Bronchial epithelial cell (primary cell): ENCODE data around the gene TSGA10. TPM values are rescaled to one million over a fixed set of nuclear protein-coding genes. Genes with fewer than 3 reads are reported as not detected.

Experiments used
- DNase-seq: peaks from one replicate; pipeline ENCODE4 v3.0.0-alpha.2; 2010; ENCODE audit warnings: low read depth
- FAIRE-seq: peaks from 2 replicates; lab custom pipeline; 2011; peaks lifted over from hg19 to GRCh38; lab: Jason Lieb, UNC
- H3K27me3 ChIP-seq: 2 replicates; pipeline ENCODE4 v1.5.1; 2011; ENCODE audit warnings: low read length; ENCODE audit not compliant: control insufficient read depth, insufficient read depth
- H3K36me3 ChIP-seq: 2 replicates; pipeline ENCODE4 v1.5.1; 2011; ENCODE audit warnings: low read length; ENCODE audit not compliant: control insufficient read depth, insufficient read depth
- H3K4me3 ChIP-seq: 2 replicates; pipeline ENCODE4 v1.5.1; 2011; ENCODE audit warnings: mild to moderate bottlenecking, low read depth, low read length, control low read depth
- total RNA-seq: library from RNA; depleted of rRNA; stranded (reverse); fragments of >200 nt; gene quantifications from 2 replicates; pipeline ENCODE4 v1.2.1, GENCODE V29; 2014
- TF ChIP-seq, protein P1 (sequence below): IDR thresholded peaks from 2 replicates; pipeline ENCODE4 v1.5.1; 2011; ENCODE audit warnings: mild to moderate bottlenecking, moderate library complexity, low read length, control low read depth, inconsistent platforms; ENCODE audit not compliant: insufficient read depth, severe bottlenecking

TSGA10 gene
- total RNA-seq, 1 donor from 2014 or later, result 3.4 TPM

DNA sequence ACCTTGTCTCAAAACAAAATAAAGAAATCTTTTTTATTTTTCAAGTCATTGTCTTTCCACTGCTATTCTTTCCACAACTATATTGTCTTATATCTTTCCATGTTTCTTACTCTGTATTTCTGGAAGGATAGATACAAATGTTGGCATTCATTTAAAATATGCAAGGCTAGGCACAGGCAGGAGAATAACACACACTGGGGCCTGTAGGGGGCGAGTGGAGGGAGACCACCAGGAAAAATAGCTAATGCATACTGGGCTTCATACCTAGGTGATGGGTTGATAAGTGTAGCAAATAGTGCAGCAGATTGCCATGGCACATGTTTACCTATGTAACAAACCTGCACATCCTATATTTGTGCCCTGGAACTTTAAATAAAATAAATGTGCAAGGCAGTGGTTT, 35.8 kb upstream of the TSGA10 start:
- TF ChIP-seq, protein P1, sequence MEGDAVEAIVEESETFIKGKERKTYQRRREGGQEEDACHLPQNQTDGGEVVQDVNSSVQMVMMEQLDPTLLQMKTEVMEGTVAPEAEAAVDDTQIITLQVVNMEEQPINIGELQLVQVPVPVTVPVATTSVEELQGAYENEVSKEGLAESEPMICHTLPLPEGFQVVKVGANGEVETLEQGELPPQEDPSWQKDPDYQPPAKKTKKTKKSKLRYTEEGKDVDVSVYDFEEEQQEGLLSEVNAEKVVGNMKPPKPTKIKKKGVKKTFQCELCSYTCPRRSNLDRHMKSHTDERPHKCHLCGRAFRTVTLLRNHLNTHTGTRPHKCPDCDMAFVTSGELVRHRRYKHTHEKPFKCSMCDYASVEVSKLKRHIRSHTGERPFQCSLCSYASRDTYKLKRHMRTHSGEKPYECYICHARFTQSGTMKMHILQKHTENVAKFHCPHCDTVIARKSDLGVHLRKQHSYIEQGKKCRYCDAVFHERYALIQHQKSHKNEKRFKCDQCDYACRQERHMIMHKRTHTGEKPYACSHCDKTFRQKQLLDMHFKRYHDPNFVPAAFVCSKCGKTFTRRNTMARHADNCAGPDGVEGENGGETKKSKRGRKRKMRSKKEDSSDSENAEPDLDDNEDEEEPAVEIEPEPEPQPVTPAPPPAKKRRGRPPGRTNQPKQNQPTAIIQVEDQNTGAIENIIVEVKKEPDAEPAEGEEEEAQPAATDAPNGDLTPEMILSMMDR, result no peak
- DNase-seq, result no peak
- FAIRE-seq, result no peak
- H3K36me3 ChIP-seq, result peaks cover 7% of the 10 kb centered on the region
- no peaks in the 10 kb centered on the region for H3K27me3 ChIP-seq
- H3K4me3 ChIP-seq, result no peak overlapping the region

DNA sequence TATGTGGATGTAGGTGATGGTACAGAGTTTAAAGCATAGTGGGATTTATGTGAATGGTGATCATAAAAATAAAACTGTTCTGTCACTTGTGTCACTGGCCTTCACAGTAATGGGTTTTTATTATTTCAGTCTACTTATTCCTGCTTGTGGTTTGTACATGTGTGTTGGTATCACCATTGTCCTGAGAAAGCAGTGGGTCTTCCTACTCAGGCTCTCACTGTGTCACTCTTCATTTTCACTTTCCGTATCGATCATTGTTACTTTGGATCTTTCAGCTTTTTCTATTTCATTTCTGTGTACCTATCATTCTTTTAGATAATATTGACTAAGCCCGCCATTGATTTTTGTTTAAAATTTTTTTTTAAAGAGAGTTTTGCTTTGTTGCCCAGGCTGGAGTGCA, 33.6 kb upstream of the TSGA10 start:
- TF ChIP-seq, protein P1, result no peak
- FAIRE-seq (no peak), DNase-seq (no peak)
- no peaks in the 10 kb centered on the region for H3K27me3 ChIP-seq
- peaks cover 4% of the 10 kb centered on the region for H3K36me3 ChIP-seq
- no peak overlapping the region for H3K4me3 ChIP-seq

DNA sequence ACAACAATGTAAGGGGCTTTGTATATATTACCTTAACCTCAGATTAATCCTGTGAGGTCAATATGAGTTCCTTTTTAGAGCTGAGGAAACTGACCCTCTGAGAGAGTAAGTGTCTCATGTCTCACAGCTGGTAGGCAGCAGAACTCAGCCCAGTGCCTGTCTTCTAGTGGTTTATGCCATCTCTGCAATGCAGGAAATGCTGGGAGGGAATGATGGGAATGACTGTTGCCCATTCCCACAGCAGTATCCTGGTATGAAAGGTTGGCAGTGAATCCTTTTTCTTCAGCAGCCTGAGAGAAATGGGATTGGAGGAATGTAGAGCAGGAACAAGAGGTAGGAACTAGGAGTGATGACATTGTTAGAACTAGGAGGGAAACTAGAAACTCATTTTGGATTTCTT, 32.3 kb upstream of the TSGA10 start:
- no peak for DNase-seq
- TF ChIP-seq, protein P1, result no peak
- Histone ChIP-seq H3K36me3 (peaks cover 4% of the 10 kb centered on the region), H3K4me3 (no peak overlapping the region), H3K27me3 (no peaks in the 10 kb centered on the region)
- no peak for FAIRE-seq

DNA sequence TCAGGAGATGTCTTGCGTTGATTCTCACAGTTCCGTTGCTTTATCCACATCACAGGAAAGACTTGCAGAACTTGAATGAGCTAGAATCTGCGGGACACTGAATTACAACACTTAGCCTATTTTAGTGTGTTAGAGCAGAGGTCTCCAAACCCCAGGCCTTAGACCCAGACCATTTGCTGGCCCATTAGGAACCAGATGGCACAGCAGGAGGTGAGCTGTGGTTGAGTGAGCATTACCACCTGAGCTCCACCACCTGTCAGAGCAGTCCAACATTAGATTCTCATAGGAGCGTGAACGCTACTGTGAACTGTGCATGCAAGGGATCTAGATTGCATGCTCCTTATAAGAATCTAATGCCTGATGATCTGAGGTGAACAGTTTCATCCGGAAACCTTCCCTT, 30.1 kb upstream of the TSGA10 start:
- H3K4me3 ChIP-seq, result no peak overlapping the region
- peaks cover 3% of the 10 kb centered on the region for H3K36me3 ChIP-seq
- TF ChIP-seq, protein P1, result no peak
- no peak for DNase-seq
- no peaks in the 10 kb centered on the region for H3K27me3 ChIP-seq
- no peak for FAIRE-seq

DNA sequence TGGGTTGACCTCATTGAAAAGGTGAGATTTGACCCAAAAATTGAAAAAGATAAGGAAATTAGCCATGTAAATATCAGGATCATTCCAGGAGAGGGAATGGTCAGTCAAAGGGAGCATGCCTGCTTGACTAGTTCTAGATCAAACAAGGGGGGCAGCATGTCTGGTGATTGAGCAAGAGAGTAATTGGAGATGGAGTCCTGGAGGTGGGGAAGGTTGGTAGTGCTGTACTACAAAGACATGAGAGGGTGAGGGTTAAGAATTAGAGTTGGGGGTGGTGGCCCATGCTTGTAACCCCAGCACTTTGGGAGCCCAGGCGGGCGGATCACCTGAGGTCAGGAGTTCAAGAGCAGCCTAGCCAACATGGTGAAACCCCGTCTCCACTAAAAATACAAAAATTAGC, 28.3 kb upstream of the TSGA10 start:
- DNase-seq, result peak; percentile 17
- TF ChIP-seq, protein P1, result no peak
- no peaks in the 10 kb centered on the region for H3K27me3 ChIP-seq
- no peak overlapping the region for H3K4me3 ChIP-seq
- peaks cover 3% of the 10 kb centered on the region for H3K36me3 ChIP-seq
- no peak for FAIRE-seq

DNA sequence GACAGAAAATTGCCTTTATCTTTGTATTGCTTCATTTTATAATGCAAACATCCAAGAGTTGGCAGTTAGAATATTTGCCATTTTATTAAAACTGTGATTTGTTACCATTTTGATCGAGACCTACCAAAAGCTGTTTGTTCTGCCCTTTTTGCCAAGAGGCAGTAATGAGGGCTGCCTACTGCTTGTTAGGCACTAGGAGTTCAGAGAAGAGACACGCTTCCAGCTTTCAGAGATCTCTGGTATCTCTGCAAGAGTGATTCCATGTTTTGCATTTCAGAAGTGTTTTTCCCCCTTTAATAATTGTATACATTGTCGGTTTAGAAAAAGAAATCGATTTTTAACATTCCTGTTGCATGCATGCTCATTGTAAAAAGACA, 26.9 kb upstream of the TSGA10 start:
- FAIRE-seq (no peak), DNase-seq (no peak)
- TF ChIP-seq, protein P1, result no peak
- Histone ChIP-seq H3K36me3 (no peaks in the 10 kb centered on the region), H3K4me3 (peak overlapping the region; percentile 84), H3K27me3 (no peaks in the 10 kb centered on the region)
